HG03108 (cell line): ENCODE measurements around the gene HK1.
A peak's percentile ranks its signal among the peaks of the same experiment; 100 is the strongest.
"Not testable (repeated sequence)": the region's sequence is repeated elsewhere in the genome, so short reads cannot be mapped to it uniquely, and the experiment has no call there.

Experiments
- ATAC-seq: cut with Tn5 transposase; IDR thresholded peaks from one replicate; pipeline ENCODE4 v1.9.1; 2021; ENCODE audit warnings: moderate library complexity; ENCODE audit not compliant: unreplicated experiment

The HK1 gene

GRCh38 chr10:69307434-69307833 lies 29.1 kb downstream of the HK1 start:
- ATAC-seq, result no peak

GRCh38 chr10:69308304-69308703 lies 30.0 kb downstream of the HK1 start:
- ATAC-seq, result not testable (repeated sequence)

GRCh38 chr10:69311309-69311708 lies 33.0 kb downstream of the HK1 start:
- ATAC-seq, result no peak

- no peak for ATAC-seq
These were observed 34.2 kb downstream of the HK1 start for GRCh38 chr10:69312528-69312927.

- ATAC-seq, result no peak
These were observed 36.8 kb downstream of the HK1 start for GRCh38 chr10:69315100-69315542.

GRCh38 chr10:69315610-69316312 lies 37.5 kb downstream of the HK1 start:
- no peak for ATAC-seq

GRCh38 chr10:69316313-69317059 lies 38.2 kb downstream of the HK1 start:
- no peak for ATAC-seq

- peak; percentile 36 for ATAC-seq
These were observed 38.9 kb downstream of the HK1 start for GRCh38 chr10:69317175-69317604.

- ATAC-seq, result no peak
These were observed 39.4 kb downstream of the HK1 start for GRCh38 chr10:69317626-69318105.

- peak; percentile 77 for ATAC-seq
These were observed 40.0 kb downstream of the HK1 start for GRCh38 chr10:69318106-69318866.

GRCh38 chr10:69318867-69319727 lies 40.8 kb downstream of the HK1 start:
- peak; percentile 11 for ATAC-seq

GRCh38 chr10:69319841-69320316 lies 41.6 kb downstream of the HK1 start:
- no peak for ATAC-seq

- no peak for ATAC-seq
These were observed 42.2 kb downstream of the HK1 start for GRCh38 chr10:69320521-69320920.

GRCh38 chr10:69321039-69321715 lies 42.9 kb downstream of the HK1 start:
- ATAC-seq, result no peak

- ATAC-seq, result no peak
These were observed 43.6 kb downstream of the HK1 start for GRCh38 chr10:69321865-69322264.

GRCh38 chr10:69322346-69322745 lies 44.0 kb downstream of the HK1 start:
- not testable (repeated sequence) for ATAC-seq

- ATAC-seq, result no peak
These were observed 45.3 kb downstream of the HK1 start for GRCh38 chr10:69323622-69324021.

- ATAC-seq, result no peak
These were observed 46.3 kb downstream of the HK1 start for GRCh38 chr10:69324583-69324982.

GRCh38 chr10:69325637-69326523 lies 47.6 kb downstream of the HK1 start:
- ATAC-seq, result not testable (repeated sequence)
